GM19238 (cell line): ENCODE data around the gene TBPL1.
"Not testable (repeated sequence)": the region's sequence is repeated elsewhere in the genome, so short reads cannot be mapped to it uniquely, and the experiment has no call there.

Source experiments
- DNase-seq: peaks from one replicate; pipeline ENCODE4 v3.0.0; 2011; ENCODE audit warnings: low spot score; ENCODE audit not compliant: insufficient read length

TBPL1 gene

DNA sequence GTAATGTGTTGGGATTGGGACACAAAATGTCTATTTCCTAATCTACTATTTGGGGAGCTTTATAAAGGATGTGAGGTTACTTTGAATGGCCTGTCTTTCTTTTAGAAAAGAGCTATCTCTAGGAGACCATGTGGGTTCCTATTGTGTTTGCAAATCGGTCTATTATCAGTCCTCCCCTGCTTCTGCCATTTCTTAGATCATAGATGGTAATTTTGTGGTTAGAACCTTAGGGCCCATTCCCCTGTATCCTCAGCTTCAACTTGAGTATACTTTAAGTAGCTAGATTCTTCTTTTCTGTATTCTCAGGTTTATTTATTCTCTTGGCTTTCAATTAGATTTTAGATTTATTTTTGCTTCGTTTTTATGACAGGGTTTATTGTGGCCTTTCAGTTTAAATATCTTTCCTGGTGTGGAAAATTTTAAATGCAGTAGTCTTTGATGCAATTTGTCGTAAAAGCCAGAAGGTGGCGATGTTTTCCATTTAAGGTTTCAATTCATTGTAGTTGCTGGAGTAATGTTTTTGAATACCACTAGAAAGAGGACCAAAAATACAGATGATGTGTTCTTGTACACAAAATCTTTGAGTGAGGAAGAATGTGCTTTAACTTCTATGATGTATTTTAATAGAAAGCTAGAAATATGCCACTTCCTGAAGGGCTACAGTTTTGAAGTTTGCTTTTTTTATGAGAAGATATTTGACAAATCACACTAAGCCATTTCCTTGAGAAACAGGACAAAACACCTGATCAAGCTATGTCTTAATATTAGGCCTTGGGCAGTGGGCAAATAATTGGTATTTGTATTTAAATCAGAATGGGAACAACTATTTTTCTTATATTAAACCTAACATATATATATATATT is 20.3 kb downstream of the TBPL1 start:
- no peak for DNase-seq

- DNase-seq, result no peak
Observed at GRCh38 chr6:133977983-133978895, 25.2 kb downstream of the TBPL1 start.

DNA sequence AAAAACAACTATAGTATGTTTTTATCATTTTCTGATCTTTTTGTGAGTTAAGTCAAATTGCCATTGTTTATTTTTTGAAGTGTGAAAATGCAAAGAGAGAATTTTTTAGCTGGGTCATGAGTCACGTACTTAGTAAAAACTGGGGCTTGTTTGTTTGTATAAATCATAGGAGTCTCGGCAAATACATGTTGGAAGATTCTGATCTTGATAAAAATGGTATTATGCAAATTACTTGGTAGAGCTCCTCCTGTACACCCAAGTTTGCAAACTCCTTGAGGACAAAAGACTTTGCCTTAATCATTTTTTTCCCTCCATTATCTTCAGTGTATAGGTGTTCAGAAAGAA is 25.8 kb downstream of the TBPL1 start:
- no peak for DNase-seq

GRCh38 chr6:133979269-133979963 is 26.4 kb downstream of the TBPL1 start:
- DNase-seq, result not testable (repeated sequence)

DNA sequence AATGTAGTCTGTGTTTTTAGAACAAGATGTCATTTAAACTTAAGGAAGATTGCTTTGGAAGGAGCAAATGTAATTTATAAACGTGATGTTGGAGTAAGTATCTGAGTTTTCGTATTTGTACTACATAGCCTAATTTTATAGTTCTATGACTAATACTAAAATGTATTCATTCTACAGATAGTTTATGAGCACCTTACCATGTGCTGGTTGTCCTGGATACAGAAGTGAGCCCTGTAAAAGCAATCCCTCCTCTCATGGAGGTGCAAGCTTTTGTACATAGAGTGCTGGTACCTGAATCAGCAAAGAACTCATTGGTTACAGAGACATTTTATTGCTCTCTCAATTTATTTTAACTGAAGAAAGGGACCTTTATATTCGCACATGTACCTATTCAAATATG is 27.1 kb downstream of the TBPL1 start:
- DNase-seq, result no peak

DNA sequence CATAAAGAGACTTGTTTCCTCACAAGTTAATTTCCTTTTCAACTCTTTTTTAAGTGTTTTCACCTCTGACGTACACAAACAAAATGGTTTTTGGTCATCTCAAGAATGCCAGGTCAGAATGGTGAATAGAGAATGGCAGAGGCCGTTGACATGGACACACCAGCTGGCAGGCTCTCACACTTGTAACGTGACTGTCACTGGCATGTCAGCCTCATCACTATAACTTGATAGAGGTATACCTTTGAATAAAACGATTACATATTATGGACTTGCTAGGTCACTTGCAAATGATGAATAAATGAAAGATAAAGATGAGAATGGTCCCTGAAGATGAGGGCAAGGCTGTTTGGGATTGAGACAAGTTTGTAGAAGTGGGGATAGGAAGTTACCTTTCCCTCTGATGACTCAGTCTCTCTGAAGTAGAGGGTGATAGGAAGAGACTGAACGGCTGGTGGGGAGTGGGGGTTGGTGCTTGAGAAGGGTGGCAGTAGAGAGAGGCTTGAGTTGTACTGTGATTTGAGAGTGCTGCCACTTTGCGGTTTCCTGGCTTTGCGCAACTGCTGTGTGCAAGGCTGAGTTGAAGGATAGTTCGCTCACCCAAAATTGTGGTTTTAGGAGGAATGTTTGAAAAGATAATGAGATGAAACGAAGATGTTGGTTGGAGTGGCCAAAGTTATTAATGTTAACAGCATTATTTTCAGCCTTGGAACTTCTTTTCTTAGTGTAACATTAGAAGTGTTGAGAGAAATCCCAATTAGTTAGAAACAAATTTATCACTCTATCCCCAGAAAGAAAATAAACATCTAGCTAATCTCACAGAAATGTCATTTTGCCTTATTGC is 30.3 kb downstream of the TBPL1 start:
- DNase-seq, result no peak

- no peak for DNase-seq
Observed at GRCh38 chr6:133985970-133986369, 32.9 kb downstream of the TBPL1 start.

DNA sequence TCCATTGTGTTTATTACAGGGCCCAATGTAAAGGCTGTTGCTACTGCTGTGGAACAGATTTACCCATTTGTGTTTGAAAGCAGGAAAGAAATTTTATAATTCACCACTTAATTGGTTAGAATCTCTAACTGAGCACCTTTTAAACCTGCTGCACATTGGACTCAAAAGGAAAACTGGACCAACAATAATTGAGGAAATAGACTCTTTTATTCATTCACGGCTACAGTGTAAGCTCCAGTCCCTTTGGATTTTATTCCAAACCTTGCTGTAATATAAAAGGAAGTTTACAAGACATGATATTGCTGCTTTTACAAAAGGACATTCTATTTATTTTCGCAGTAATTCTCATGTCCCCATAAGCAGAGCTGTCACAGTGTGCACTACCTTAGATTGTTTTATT is 33.9 kb downstream of the TBPL1 start:
- DNase-seq, result no peak

GRCh38 chr6:133989525-133989924 is 36.5 kb downstream of the TBPL1 start:
- DNase-seq, result no peak

GRCh38 chr6:133990321-133990720 is 37.3 kb downstream of the TBPL1 start:
- DNase-seq, result no peak

DNA sequence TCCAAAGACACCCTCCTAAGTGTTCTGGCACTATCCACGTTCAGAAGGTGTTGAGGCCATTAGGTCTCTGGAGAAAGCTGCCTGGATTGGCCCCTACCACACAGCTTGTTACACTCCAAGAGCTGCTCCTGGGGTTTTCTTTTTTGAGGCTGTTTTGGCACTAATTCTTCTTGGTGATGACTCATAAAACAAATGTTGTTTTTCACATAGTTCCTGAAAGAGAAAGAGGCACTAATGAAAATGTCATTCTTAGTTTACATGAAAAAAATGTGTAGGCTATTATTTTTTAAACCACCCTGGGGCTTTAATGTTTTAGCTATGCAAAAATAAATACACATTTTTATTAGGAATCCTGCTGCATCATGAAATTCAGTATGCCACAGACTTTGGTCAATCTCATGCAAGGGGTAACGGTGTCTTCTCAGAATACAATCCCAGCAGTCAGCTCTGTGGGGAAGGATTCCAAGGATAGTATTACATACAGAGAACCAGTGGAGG is 38.1 kb downstream of the TBPL1 start:
- DNase-seq, result no peak

DNA sequence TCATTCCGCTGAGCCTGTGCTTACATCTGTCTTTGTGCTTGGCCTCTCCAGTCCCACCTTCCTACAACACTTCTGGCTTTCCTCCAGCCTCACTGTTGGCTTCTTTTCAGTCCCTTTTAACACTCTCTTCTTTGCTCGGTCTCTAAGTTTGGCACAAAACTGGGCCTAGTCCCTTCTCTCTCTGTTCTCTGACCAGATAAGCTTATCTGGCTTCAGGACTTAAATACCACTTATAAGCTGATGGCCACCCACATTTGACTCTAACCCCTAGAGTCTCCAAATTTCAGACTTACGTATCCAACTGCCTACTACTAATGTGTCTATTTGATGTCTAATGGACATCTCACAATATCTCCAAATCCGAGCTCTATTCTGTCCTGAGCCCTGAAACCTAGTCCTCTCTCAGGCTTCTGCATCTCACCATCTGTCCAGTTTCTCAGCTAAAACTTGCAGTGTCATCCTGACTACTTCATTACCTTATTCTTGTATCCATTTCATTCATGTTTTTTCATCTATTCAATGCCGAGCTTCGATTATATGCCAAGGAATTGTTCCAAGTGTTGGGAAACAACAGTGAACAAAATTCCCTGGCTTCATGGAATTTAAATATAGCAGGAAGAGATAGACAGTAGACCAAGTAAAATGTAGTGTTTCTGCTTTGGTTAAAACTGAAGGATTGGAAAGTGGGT is 40.1 kb downstream of the TBPL1 start:
- no peak for DNase-seq

DNA sequence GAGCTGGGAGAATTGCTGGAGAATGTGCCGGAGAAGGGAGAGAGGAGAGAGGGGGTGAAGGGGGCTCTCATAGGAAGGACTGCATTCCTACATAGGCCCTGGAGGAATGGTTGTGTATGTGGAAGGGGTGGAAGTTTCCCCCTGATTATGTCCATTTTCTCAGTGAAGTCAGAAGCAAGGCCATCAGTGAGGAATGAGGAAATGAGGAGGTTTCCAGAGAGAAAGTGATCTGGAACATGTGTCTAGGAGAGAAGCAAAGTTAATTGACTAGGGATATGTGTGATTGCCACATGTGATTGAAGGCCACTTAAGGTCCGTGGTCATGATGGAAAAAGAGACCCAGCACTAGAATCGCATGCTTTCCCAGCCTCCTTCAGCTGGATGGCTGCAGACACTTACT is 42.3 kb downstream of the TBPL1 start:
- no peak for DNase-seq

DNA sequence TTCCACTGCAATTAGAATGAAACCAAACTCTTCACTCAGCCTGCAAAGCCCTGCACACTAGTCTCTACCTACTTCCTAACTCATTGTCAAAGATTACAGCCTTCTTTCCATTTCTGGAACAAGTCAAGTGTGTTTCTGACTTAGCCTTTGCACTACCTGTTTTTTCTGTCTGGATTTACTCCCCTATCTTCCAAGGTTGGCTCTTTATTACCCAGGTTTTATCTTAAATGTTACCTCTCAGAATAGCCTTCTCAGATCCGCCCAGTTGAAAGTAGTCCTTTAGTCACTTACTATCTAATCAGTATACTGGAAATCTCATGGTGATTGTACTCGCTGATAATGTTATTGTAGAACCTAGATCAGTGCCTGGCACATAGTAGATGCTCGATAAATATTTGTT is 42.7 kb downstream of the TBPL1 start:
- DNase-seq, result no peak

DNA sequence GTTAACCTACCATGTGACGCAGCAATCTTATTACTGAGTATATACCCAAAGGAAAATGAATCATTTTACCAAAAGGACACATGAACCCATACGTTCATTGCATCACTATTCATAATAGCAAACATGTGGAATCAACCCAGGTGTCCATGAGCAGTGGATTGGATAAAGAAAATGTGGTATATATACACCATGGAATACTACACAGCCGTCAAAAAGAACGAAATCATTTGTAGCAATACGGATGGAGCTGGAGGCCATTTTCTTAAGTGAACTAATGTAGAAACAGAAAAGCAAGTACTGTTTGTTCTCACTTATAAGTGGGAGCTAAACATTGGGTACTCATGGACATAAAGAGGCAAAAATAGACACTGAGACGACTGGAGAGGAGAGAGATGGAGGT is 44.2 kb downstream of the TBPL1 start:
- no peak for DNase-seq

- no peak for DNase-seq
Observed at GRCh38 chr6:133999305-133999704, 46.3 kb downstream of the TBPL1 start.

DNA sequence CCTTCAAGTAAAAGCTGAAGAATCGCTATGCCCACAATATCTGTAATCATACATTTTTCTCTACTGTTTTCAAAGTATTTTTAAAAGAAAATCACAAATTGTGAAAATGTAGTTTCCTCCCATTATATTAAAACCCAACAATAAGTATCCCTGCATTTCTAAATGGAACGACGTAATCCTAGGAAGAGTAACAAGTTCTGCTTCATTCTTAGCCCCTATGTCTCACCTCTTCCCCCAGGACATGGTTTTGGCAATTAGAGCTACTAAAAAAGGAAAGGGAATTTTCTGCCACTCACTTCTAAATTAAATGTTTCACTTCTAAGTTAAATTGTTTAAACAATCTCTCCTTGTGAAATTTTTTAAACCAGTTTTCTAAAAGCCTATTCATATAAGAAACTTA is 47.4 kb downstream of the TBPL1 start:
- no peak for DNase-seq

DNA sequence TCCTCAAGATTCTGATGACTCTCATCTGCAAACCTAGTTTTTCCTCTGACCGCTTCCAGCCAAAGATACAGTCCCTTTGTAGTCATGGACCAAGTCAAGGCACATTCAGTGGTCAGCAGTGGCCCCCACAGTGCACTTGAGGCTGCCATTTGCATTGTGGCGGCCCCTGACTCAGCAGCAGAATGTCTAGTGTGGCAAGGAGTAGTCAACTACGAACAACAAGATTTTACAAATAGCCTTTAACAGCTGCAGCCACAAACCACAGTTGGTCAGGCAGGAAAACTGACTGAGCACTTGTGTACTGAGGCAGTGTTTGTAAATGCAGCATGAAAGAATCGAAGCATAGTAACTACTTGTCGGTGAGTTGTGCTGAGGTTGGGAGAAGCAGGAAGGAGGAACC is 49.8 kb downstream of the TBPL1 start:
- DNase-seq, result no peak

- no peak for DNase-seq
Observed at GRCh38 chr6:134003542-134003951, 50.5 kb downstream of the TBPL1 start.

GRCh38 chr6:134004714-134005113 is 51.7 kb downstream of the TBPL1 start:
- no peak for DNase-seq
